ENCODE results near the gene MCF2L2.
A peak's percentile ranks its signal among the peaks of the same experiment; 100 is the strongest.

Gene MCF2L2

DNA sequence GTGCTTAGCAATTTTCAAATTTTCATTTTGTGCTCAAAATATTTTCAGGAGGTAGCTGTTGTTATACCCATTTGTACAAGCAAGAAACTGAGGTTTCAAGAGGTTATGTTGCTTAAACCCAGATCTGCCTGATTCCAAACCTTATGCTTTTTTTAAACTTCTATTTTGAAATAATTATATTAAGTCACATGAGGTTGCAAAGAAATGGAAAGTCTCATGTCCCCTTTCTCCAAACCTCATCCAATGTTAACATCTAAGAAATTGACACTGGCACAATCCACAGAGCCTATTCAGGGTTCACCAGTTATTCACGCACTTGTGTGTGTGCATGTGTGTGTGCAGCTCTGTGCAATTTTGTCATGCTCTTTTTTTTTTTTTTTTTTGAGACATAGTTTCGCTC lies 140.3 kb downstream of the MCF2L2 start:
- TF ChIP-seq, protein P1, sequence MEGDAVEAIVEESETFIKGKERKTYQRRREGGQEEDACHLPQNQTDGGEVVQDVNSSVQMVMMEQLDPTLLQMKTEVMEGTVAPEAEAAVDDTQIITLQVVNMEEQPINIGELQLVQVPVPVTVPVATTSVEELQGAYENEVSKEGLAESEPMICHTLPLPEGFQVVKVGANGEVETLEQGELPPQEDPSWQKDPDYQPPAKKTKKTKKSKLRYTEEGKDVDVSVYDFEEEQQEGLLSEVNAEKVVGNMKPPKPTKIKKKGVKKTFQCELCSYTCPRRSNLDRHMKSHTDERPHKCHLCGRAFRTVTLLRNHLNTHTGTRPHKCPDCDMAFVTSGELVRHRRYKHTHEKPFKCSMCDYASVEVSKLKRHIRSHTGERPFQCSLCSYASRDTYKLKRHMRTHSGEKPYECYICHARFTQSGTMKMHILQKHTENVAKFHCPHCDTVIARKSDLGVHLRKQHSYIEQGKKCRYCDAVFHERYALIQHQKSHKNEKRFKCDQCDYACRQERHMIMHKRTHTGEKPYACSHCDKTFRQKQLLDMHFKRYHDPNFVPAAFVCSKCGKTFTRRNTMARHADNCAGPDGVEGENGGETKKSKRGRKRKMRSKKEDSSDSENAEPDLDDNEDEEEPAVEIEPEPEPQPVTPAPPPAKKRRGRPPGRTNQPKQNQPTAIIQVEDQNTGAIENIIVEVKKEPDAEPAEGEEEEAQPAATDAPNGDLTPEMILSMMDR (IDR thresholded peaks at IDR 0.05; ENCODE audit: insufficient read depth, low read length, poor library complexity, severe bottlenecking): no peak
- no peak for DNase-seq (ENCODE audit: extremely low read depth, insufficient read length)
- no peak overlapping the region for H3K4me3 ChIP-seq (replicated peaks; ENCODE audit: low read depth, low read length)
- no peaks in the 10 kb centered on the region for H3K27me3 ChIP-seq (replicated peaks; ENCODE audit: control insufficient read depth, insufficient read depth, low read length)
- H3K36me3 ChIP-seq (ENCODE audit: control insufficient read depth, insufficient read depth, low read length): no peaks in the 10 kb centered on the region

GRCh38 chr3:183287301-183287971 lies 141.0 kb downstream of the MCF2L2 start:
- DNase-seq (ENCODE audit: extremely low read depth, insufficient read length): no peak
- no peaks in the 10 kb centered on the region for H3K36me3 ChIP-seq (ENCODE audit: control insufficient read depth, insufficient read depth, low read length)
- no peak overlapping the region for H3K4me3 ChIP-seq (replicated peaks; ENCODE audit: low read depth, low read length)
- no peaks in the 10 kb centered on the region for H3K27me3 ChIP-seq (replicated peaks; ENCODE audit: control insufficient read depth, insufficient read depth, low read length)
- TF ChIP-seq, protein P1 (IDR thresholded peaks at IDR 0.05; ENCODE audit: insufficient read depth, low read length, poor library complexity, severe bottlenecking): no peak

DNA sequence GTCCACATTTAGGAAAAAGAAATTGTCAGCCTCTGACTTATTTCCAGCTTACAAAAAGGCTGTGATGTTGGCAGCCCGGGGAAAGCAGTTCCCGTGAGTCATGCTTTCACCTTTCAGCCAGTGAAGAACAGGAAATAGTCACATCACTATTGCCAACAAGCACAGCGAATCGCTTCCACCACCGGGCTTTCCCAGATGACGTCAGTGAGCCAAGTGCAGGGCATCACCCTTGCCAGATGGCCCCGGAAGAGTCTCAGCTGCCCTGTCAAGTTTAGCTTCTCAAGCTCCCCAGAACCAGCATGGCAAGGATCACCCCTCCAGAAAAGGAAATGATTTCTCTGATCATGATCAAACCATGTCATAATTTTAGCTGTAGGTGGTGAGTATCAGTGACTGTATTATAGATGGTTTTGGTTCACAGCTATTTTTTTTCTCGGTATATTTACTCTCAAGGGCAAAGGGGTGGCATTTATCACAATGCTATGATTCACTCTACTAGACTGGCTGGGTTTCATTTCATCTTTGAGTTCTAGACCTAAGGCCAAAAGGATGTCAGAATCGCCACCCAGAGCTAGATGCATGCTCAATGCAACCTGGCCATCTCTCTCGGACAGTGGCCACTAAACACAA lies 142.5 kb downstream of the MCF2L2 start:
- TF ChIP-seq, protein P1 (IDR thresholded peaks at IDR 0.05; ENCODE audit: insufficient read depth, low read length, poor library complexity, severe bottlenecking): no peak
- DNase-seq (ENCODE audit: extremely low read depth, insufficient read length): peak; percentile 76
- no peaks in the 10 kb centered on the region for H3K27me3 ChIP-seq (replicated peaks; ENCODE audit: control insufficient read depth, insufficient read depth, low read length)

DNA sequence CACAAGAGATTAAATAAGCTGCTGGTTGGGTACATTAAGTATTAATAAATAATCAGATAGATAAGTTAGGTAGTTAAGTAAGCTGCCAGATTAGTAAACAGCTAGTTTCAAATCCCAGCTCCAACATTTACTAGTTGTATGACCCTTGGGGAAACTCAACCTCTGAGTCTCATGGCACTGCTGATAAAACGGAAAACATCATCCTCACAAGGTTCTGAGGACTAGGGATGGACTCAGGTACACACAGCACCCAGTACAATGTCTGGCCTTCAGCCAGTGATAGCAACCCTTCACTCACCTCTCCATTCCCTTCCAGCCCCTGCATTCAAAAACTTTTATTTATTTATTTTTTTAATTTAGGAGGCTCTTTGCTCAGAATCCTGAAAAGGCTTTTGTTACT lies 143.1 kb downstream of the MCF2L2 start:
- TF ChIP-seq, protein P1 (IDR thresholded peaks at IDR 0.05; ENCODE audit: insufficient read depth, low read length, poor library complexity, severe bottlenecking): no peak
- Histone ChIP-seq H3K4me3 (replicated peaks; ENCODE audit: low read depth, low read length) (no peak overlapping the region; the same call in 1 of the 2 replicates), H3K36me3 (ENCODE audit: control insufficient read depth, insufficient read depth, low read length) (no peaks in the 10 kb centered on the region), H3K27me3 (replicated peaks; ENCODE audit: control insufficient read depth, insufficient read depth, low read length) (no peaks in the 10 kb centered on the region)
- DNase-seq (ENCODE audit: extremely low read depth, insufficient read length): no peak

More for the DNA sequence above, 142.5 kb downstream of the MCF2L2 start:
- no peaks in the 10 kb centered on the region for H3K36me3 ChIP-seq (ENCODE audit: control insufficient read depth, insufficient read depth, low read length)
- peak overlapping the region; percentile 20; the same call in 1 of the 2 replicates for H3K4me3 ChIP-seq (replicated peaks; ENCODE audit: low read depth, low read length)

- Histone ChIP-seq H3K27me3 (replicated peaks; ENCODE audit: control insufficient read depth, insufficient read depth, low read length) (no peaks in the 10 kb centered on the region), H3K4me3 (replicated peaks; ENCODE audit: low read depth, low read length) (no peak overlapping the region), H3K36me3 (ENCODE audit: control insufficient read depth, insufficient read depth, low read length) (no peaks in the 10 kb centered on the region)
- TF ChIP-seq, protein P1 (IDR thresholded peaks at IDR 0.05; ENCODE audit: insufficient read depth, low read length, poor library complexity, severe bottlenecking): no peak
- no peak for DNase-seq (ENCODE audit: extremely low read depth, insufficient read length)
Measured at GRCh38 chr3:183284570-183284969, 143.8 kb downstream of the MCF2L2 start.

All from GM06990 (cell line).